GM18499 (cell line): ENCODE measurements around the gene CASTOR1.

Experiments
- ATAC-seq: cut with Tn5 transposase; IDR thresholded peaks from one replicate; pipeline ENCODE4 v1.9.1; 2021; ENCODE audit warnings: moderate number of reproducible peaks; ENCODE audit not compliant: insufficient read depth, unreplicated experiment

Gene CASTOR1

GRCh38 chr22:30321461-30321860, 32.2 kb upstream of the CASTOR1 start:
- no peak for ATAC-seq

- no peak for ATAC-seq
Observed at GRCh38 chr22:30320021-30320556, 30.8 kb upstream of the CASTOR1 start.

- no peak for ATAC-seq
Observed at GRCh38 chr22:30318799-30319419, 29.6 kb upstream of the CASTOR1 start.

- ATAC-seq = no peak
Observed at GRCh38 chr22:30317778-30318177, 28.5 kb upstream of the CASTOR1 start.

GRCh38 chr22:30315962-30316576, 26.8 kb upstream of the CASTOR1 start:
- ATAC-seq = no peak

- ATAC-seq = no peak
Observed at GRCh38 chr22:30314915-30315314, 25.6 kb upstream of the CASTOR1 start.

GRCh38 chr22:30313527-30314363, 24.4 kb upstream of the CASTOR1 start:
- ATAC-seq = no peak

GRCh38 chr22:30312053-30312452, 22.7 kb upstream of the CASTOR1 start:
- ATAC-seq = no peak

GRCh38 chr22:30310881-30311771, 21.8 kb upstream of the CASTOR1 start:
- ATAC-seq = no peak

- ATAC-seq = no peak
Observed at GRCh38 chr22:30309951-30310741, 20.8 kb upstream of the CASTOR1 start.

GRCh38 chr22:30308518-30309230, 19.4 kb upstream of the CASTOR1 start:
- no peak for ATAC-seq

- no peak for ATAC-seq
Observed at GRCh38 chr22:30308093-30308492, 18.8 kb upstream of the CASTOR1 start.

GRCh38 chr22:30307041-30307574, 17.8 kb upstream of the CASTOR1 start:
- ATAC-seq = no peak

GRCh38 chr22:30306627-30307011, 17.3 kb upstream of the CASTOR1 start:
- ATAC-seq = no peak

- no peak for ATAC-seq
Observed at GRCh38 chr22:30305906-30306626, 16.8 kb upstream of the CASTOR1 start.

GRCh38 chr22:30305519-30305905, 16.2 kb upstream of the CASTOR1 start:
- no peak for ATAC-seq

GRCh38 chr22:30304495-30305244, 15.4 kb upstream of the CASTOR1 start:
- ATAC-seq = no peak
